ENCODE results near the gene GOLGA1. TPM values are rescaled to one million over a fixed set of nuclear protein-coding genes. Genes with fewer than 3 reads are reported as not detected.

Gene GOLGA1
- polyA plus RNA-seq, 1 donor from 2014 or later, result 15.3 TPM

DNA sequence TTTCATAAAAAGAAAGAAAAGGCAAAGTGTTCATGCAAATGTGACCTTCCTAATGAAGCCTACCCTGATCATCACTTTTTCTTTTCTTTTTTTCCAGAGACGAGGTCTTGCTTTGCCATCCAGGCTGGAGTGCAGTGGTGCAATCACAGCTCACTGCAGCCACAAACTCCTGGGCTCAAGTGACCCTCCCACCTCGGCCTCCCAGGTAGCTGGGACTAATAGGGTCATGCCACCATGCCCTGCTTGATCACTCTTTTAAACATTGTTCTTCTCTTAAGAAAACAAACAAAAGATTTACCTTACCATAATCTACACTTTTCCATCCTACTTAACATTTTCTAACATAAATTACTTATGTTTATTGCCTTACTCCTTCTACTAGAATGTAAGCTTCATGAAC lies 8.5 kb upstream of the GOLGA1 start:
- no peaks in the 10 kb centered on the region for H3K79me2 ChIP-seq (replicated peaks; ENCODE audit: insufficient read depth, low read length)
- TF ChIP-seq SMC3 (conservative IDR thresholded peaks at IDR 0.05; ENCODE audit: poor library complexity) (no peak), EZH2 (IDR thresholded peaks at IDR 0.05; ENCODE audit: borderline replicate concordance, insufficient read depth, low read length, poor library complexity, severe bottlenecking) (no peak), POLR2AphosphoS5 (IDR thresholded peaks at IDR 0.05) (no peak), MXI1 (conservative IDR thresholded peaks at IDR 0.05; ENCODE audit: poor library complexity, severe bottlenecking) (no peak)
- TF ChIP-seq, protein P1, sequence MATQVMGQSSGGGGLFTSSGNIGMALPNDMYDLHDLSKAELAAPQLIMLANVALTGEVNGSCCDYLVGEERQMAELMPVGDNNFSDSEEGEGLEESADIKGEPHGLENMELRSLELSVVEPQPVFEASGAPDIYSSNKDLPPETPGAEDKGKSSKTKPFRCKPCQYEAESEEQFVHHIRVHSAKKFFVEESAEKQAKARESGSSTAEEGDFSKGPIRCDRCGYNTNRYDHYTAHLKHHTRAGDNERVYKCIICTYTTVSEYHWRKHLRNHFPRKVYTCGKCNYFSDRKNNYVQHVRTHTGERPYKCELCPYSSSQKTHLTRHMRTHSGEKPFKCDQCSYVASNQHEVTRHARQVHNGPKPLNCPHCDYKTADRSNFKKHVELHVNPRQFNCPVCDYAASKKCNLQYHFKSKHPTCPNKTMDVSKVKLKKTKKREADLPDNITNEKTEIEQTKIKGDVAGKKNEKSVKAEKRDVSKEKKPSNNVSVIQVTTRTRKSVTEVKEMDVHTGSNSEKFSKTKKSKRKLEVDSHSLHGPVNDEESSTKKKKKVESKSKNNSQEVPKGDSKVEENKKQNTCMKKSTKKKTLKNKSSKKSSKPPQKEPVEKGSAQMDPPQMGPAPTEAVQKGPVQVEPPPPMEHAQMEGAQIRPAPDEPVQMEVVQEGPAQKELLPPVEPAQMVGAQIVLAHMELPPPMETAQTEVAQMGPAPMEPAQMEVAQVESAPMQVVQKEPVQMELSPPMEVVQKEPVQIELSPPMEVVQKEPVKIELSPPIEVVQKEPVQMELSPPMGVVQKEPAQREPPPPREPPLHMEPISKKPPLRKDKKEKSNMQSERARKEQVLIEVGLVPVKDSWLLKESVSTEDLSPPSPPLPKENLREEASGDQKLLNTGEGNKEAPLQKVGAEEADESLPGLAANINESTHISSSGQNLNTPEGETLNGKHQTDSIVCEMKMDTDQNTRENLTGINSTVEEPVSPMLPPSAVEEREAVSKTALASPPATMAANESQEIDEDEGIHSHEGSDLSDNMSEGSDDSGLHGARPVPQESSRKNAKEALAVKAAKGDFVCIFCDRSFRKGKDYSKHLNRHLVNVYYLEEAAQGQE (IDR thresholded peaks at IDR 0.05; ENCODE audit: borderline replicate concordance), result no peak

DNA sequence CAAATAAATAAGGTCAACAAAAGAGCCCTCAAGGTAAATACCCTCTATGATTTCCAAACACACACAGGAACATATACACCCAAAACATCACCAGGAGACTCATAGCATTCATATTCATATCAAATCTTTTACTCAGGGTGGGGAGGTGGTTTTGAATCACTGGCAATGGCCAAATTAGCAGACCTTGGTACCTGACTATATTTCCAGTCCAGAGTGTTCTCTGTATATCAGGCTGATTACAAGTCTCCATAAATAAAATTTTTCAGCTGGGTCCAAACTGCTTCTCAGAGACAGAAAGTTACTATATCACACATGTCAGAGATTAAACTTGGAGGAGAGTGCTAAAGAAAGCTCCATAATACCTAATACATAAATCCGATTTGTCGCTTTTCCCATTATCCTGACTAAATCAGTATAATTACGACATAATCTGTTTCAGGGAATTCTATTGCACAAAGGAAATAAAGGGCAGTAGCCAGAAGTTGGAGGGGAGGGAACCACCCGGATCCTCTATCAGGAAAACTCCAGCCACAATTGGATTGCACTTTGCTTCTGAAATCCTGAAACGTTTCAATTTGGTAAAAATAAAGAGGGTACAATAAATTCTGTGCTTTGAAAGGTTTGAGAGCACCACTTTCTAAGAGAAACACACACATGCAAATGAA lies 7.0 kb upstream of the GOLGA1 start:
- H4K20me1 ChIP-seq (ENCODE audit: insufficient read depth), result no peaks in the 10 kb centered on the region
- TF ChIP-seq EZH2 (IDR thresholded peaks at IDR 0.05; ENCODE audit: borderline replicate concordance, insufficient read depth, low read length, poor library complexity, severe bottlenecking) (no peak), SMC3 (conservative IDR thresholded peaks at IDR 0.05; ENCODE audit: poor library complexity) (no peak), TAF1 (IDR thresholded peaks at IDR 0.05; ENCODE audit: low read depth) (no peak), EP300 (conservative IDR thresholded peaks at IDR 0.05; ENCODE audit: poor library complexity, severe bottlenecking) (no peak), POLR2AphosphoS5 (IDR thresholded peaks at IDR 0.05) (no peak), MXI1 (conservative IDR thresholded peaks at IDR 0.05; ENCODE audit: poor library complexity, severe bottlenecking) (no peak), RAD21 (conservative IDR thresholded peaks at IDR 0.05) (no peak)
- TF ChIP-seq, protein P2, sequence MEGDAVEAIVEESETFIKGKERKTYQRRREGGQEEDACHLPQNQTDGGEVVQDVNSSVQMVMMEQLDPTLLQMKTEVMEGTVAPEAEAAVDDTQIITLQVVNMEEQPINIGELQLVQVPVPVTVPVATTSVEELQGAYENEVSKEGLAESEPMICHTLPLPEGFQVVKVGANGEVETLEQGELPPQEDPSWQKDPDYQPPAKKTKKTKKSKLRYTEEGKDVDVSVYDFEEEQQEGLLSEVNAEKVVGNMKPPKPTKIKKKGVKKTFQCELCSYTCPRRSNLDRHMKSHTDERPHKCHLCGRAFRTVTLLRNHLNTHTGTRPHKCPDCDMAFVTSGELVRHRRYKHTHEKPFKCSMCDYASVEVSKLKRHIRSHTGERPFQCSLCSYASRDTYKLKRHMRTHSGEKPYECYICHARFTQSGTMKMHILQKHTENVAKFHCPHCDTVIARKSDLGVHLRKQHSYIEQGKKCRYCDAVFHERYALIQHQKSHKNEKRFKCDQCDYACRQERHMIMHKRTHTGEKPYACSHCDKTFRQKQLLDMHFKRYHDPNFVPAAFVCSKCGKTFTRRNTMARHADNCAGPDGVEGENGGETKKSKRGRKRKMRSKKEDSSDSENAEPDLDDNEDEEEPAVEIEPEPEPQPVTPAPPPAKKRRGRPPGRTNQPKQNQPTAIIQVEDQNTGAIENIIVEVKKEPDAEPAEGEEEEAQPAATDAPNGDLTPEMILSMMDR (IDR thresholded peaks at IDR 0.05; ENCODE audit: poor library complexity, severe bottlenecking), result no peak
- TF ChIP-seq, protein P1 (IDR thresholded peaks at IDR 0.05; ENCODE audit: borderline replicate concordance), result no peak
- H3K79me2 ChIP-seq (replicated peaks; ENCODE audit: insufficient read depth, low read length), result no peaks in the 10 kb centered on the region
- H3K9me2 ChIP-seq (ENCODE audit: insufficient read depth, low read length), result no peaks in the 10 kb centered on the region
- H3K36me3 ChIP-seq (ENCODE audit: insufficient read depth, low read length), result no peaks in the 10 kb centered on the region
- H3K9me3 ChIP-seq (ENCODE audit: low read length), result no peaks in the 10 kb centered on the region
- H2AFZ ChIP-seq (ENCODE audit: low read depth, low read length), result no peak overlapping the region
- no peak overlapping the region for H3K9ac ChIP-seq (ENCODE audit: low read length)
- no peak overlapping the region for H3K27ac ChIP-seq (ENCODE audit: low read length)
- no peak overlapping the region for H3K4me3 ChIP-seq (ENCODE audit: low read length)
- no peak overlapping the region for H3K4me2 ChIP-seq (ENCODE audit: low read length)
- no peaks in the 10 kb centered on the region for H3F3A ChIP-seq (ENCODE audit: insufficient read depth, low read length, poor library complexity, severe bottlenecking)
- no peaks in the 10 kb centered on the region for H3K27me3 ChIP-seq (ENCODE audit: insufficient read depth, low read depth, low read length)

More for the DNA sequence above, 8.5 kb upstream of the GOLGA1 start:
- Histone ChIP-seq H3K4me2 (ENCODE audit: low read length) (no peak overlapping the region), H3K9me2 (ENCODE audit: insufficient read depth, low read length) (no peaks in the 10 kb centered on the region), H3K4me3 (ENCODE audit: low read length) (no peak overlapping the region), H3K36me3 (ENCODE audit: insufficient read depth, low read length) (no peaks in the 10 kb centered on the region), H4K20me1 (ENCODE audit: insufficient read depth) (no peaks in the 10 kb centered on the region), H3K27me3 (ENCODE audit: insufficient read depth, low read depth, low read length) (no peaks in the 10 kb centered on the region), H3K9me3 (ENCODE audit: low read length) (no peaks in the 10 kb centered on the region), H3F3A (ENCODE audit: insufficient read depth, low read length, poor library complexity, severe bottlenecking) (no peaks in the 10 kb centered on the region), H3K27ac (ENCODE audit: low read length) (no peak overlapping the region), H2AFZ (ENCODE audit: low read depth, low read length) (no peak overlapping the region), H3K9ac (ENCODE audit: low read length) (no peak overlapping the region)
